PC-9 (cell line): ENCODE measurements around the gene MAFF. TPM values are rescaled to one million over a fixed set of nuclear protein-coding genes. Genes with fewer than 3 reads are reported as not detected.

Experiments
- BruUV-seq: library from RNA; stranded (reverse); fragments of 400-500 nt; replicated peaks from 2 replicates; lab custom pipeline; 2021; lab: Mats Ljungman, UMichigan
- CTCF ChIA-PET: fragments of 300-600 bp; sonication (Branson Sonifier 250); formaldehyde crosslinking; loops from one replicate; lab custom pipeline; 2022; ENCODE audit warnings: antibody characterized with exemption; lab: Charles Lee
- POLR2A ChIA-PET: fragments of 300-600 bp; sonication (Branson Sonifier 250); formaldehyde crosslinking; loops from one replicate; lab custom pipeline; 2022; ENCODE audit warnings: antibody characterized with exemption; ENCODE audit not compliant: unreplicated experiment; lab: Charles Lee
- DNase-seq, 2 experiments: peaks; one replicate each; pipeline versions ENCODE4 v3.0.0 to v3.0.0-alpha.2; 2015 to 2022; ENCODE audit warnings: mixed read lengths in 1 of 2
- H2AFZ ChIP-seq: fragments of 200-600 bp; sonication (generic); 2 replicates; pipeline ENCODE4 v1.8.1; 2017; ENCODE audit warnings: antibody characterized with exemption
- H3F3A ChIP-seq: fragments of 200-600 bp; sonication (generic); 2 replicates; pipeline ENCODE4 v1.8.1; 2017; ENCODE audit warnings: antibody characterized with exemption, mild to moderate bottlenecking, low read depth; ENCODE audit not compliant: insufficient read depth
- H3K27ac ChIP-seq: fragments of 200-600 bp; sonication (generic); 2 replicates; pipeline ENCODE4 v1.6.1; 2016; ENCODE audit warnings: mixed run types
- H3K27me3 ChIP-seq: fragments of 200-600 bp; sonication (generic); 2 replicates; pipeline ENCODE4 v1.6.1; 2016; ENCODE audit warnings: low read depth, mixed run types; ENCODE audit not compliant: insufficient read depth
- H3K36me3 ChIP-seq: fragments of 200-600 bp; sonication (generic); 2 replicates; pipeline ENCODE4 v1.6.1; 2016; ENCODE audit warnings: low read depth, mixed run types
- H3K4me1 ChIP-seq: fragments of 200-600 bp; sonication (generic); replicated peaks from 2 replicates; pipeline ENCODE4 v1.6.1; 2016; ENCODE audit warnings: mixed run types; ENCODE audit not compliant: insufficient read depth
- H3K4me2 ChIP-seq: fragments of 200-600 bp; sonication (generic); 2 replicates; pipeline ENCODE4 v1.6.1; 2017; ENCODE audit warnings: mixed run types
- H3K4me3 ChIP-seq: fragments of 200-600 bp; sonication (generic); 2 replicates; pipeline ENCODE4 v1.6.1; 2016; ENCODE audit warnings: mixed run types
- H3K79me2 ChIP-seq: fragments of 200-600 bp; sonication (generic); 2 replicates; pipeline ENCODE4 v1.6.1; 2017; ENCODE audit warnings: low read depth, mixed run types
- H3K9me2 ChIP-seq: fragments of 200-600 bp; sonication (generic); 2 replicates; pipeline ENCODE4 v1.8.1; 2017; ENCODE audit warnings: mild to moderate bottlenecking; ENCODE audit not compliant: insufficient read depth
- H3K9me3 ChIP-seq: fragments of 200-600 bp; sonication (generic); 2 replicates; pipeline ENCODE4 v1.8.1; 2016; ENCODE audit warnings: low read depth; ENCODE audit not compliant: insufficient read depth
- H4K20me1 ChIP-seq: fragments of 200-600 bp; sonication (generic); 2 replicates; pipeline ENCODE4 v1.8.1; 2017; ENCODE audit not compliant: insufficient read depth
- EZH2 ChIP-seq: fragments of 200-600 bp; sonication (generic); IDR thresholded peaks from 2 replicates; pipeline ENCODE4 v1.8.0; 2017; ENCODE audit warnings: antibody characterized with exemption, low read depth
- intact Hi-C: fragments of 100-400 bp; cut with micrococcal nuclease; formaldehyde crosslinking; loops from one replicate; pipeline ENCODE4 v1.10.0; 2022; ENCODE audit not compliant: unreplicated experiment
- total RNA-seq: library from RNA; stranded (reverse); gene quantifications from 2 replicates; pipeline ENCODE4 v1.2.3, GENCODE V29; 2021
- TF ChIP-seq, protein P1 (sequence below): fragments of 200-600 bp; sonication (generic); conservative IDR thresholded peaks from 2 replicates; pipeline ENCODE4 v1.6.1; 2017; ENCODE audit warnings: mixed run types, antibody characterized with exemption, mild to moderate bottlenecking, moderate library complexity

MAFF gene
- total RNA-seq, 1 experiment from 2014 or later, result 27.9 TPM

DNA sequence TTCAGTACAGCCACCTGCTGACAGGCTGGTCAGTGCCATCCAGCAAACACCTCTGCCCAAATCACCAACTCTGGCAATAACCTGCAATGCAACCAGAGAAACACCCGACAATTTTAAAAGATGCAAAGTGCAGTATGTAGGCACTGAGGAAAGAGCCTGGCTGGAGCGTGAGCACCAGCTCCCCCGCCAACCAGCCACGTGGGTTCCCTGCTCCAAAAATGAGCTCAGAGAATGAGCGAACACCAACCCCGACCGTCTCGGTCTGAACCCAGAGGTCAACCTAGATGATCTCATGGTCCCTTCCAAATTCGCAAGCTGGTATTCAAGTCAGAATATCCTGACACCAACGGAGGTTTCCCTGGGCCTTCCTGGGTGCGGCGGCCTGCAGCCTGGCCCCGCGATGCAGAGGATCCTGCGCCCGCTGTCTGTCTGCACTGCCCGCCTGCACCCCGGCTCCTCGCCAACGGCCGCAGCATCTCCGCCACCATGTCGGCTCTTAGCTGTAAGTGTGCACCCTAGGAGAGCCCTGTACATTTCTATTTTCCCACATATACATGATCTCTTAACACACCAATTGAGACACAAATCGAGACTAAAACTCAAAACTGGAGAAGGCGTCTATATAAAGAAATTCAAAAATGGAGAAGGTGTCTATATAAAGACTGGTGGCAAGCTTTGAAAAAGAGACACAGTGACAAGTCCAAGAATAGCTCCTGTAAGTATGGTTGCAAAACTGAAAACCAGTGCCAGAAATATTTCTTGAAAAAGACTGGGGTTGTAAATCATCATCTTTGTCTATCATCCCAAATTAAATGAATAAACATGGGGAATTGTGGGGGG is 48.2 kb downstream of the MAFF start:
- Histone ChIP-seq H3K4me2 (no peak overlapping the region), H3K9me2 (no peaks in the 10 kb centered on the region), H3K4me1 (no peaks in the 10 kb centered on the region), H3F3A (peaks cover 5% of the 10 kb centered on the region; the same call in 1 of the 2 replicates), H3K4me3 (no peak overlapping the region), H3K9me3 (no peaks in the 10 kb centered on the region), H4K20me1 (peaks cover 54% of the 10 kb centered on the region), H3K79me2 (peaks cover 71% of the 10 kb centered on the region), H3K36me3 (peaks cover 43% of the 10 kb centered on the region; the same call in 1 of the 2 replicates), H2AFZ (no peak overlapping the region), H3K27ac (no peak overlapping the region), H3K27me3 (no peaks in the 10 kb centered on the region)
- intact Hi-C loops, result no loop called here
- no peak for DNase-seq
- ChIA-PET CTCF (interaction anchor here (0.5 to 0.7 kb wide), 3 partner anchors 11 to 235 kb away, joined by 3 read pairs; no protein-coding TSS in a partner anchor), POLR2A (no interaction called here)
- BruUV-seq, result no TSS peak
- TF ChIP-seq, protein P1, sequence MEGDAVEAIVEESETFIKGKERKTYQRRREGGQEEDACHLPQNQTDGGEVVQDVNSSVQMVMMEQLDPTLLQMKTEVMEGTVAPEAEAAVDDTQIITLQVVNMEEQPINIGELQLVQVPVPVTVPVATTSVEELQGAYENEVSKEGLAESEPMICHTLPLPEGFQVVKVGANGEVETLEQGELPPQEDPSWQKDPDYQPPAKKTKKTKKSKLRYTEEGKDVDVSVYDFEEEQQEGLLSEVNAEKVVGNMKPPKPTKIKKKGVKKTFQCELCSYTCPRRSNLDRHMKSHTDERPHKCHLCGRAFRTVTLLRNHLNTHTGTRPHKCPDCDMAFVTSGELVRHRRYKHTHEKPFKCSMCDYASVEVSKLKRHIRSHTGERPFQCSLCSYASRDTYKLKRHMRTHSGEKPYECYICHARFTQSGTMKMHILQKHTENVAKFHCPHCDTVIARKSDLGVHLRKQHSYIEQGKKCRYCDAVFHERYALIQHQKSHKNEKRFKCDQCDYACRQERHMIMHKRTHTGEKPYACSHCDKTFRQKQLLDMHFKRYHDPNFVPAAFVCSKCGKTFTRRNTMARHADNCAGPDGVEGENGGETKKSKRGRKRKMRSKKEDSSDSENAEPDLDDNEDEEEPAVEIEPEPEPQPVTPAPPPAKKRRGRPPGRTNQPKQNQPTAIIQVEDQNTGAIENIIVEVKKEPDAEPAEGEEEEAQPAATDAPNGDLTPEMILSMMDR, result no peak
- no peak for TF ChIP-seq EZH2

DNA sequence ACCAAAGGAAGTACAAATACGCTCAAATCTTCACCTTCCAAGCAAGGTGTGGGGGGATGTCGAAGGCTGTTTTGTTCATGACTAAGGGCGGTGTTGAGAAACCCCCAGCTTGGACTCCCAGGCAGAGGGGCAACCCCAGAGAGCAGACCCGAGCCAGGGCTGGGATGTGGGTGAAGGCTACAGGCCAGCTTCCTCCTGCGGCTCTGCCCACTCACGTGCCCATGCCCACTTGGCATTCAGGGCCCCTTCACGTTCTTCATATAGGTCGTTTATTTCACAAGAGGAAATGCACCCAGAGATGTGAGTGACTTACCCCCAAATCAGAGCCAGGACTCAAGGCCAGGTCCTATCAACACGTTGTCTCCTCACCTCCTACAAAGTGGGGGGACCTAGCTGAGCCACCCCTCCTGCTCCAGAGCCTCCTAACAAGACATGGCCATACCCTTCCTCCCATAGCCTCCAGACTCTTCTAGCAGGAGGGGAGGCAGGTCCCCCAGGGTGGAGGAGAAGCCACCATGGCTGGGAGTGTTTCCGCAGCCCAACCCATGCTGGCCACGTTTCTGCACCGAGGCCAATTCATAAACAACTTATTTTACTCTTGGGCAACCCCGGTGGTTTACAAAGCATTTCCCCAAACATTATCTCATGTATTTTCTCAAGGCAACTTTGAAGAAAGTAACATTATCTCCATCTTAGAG is 49.0 kb downstream of the MAFF start:
- H3K4me2 ChIP-seq, result no peak overlapping the region
- H3K4me3 ChIP-seq, result no peak overlapping the region
- no peak overlapping the region for H2AFZ ChIP-seq
- intact Hi-C loops, result no loop called here
- H3K27me3 ChIP-seq, result no peaks in the 10 kb centered on the region
- ChIA-PET CTCF (interaction anchor here (0.5 kb wide), 1 partner anchor 99 kb away, joined by 3 read pairs; no protein-coding TSS in a partner anchor), POLR2A (no interaction called here)
- no TSS peak for BruUV-seq
- H3K27ac ChIP-seq, result no peak overlapping the region
- TF ChIP-seq EZH2, result no peak
- TF ChIP-seq, protein P1, result no peak
- no peaks in the 10 kb centered on the region for H3K4me1 ChIP-seq
- H3K79me2 ChIP-seq, result peaks cover 79% of the 10 kb centered on the region
- H4K20me1 ChIP-seq, result peaks cover 61% of the 10 kb centered on the region
- H3K9me3 ChIP-seq, result no peaks in the 10 kb centered on the region
- no peaks in the 10 kb centered on the region for H3K9me2 ChIP-seq
- peaks cover 5% of the 10 kb centered on the region; the same call in 1 of the 2 replicates for H3F3A ChIP-seq
- DNase-seq, result no peak
- H3K36me3 ChIP-seq, result peaks cover 46% of the 10 kb centered on the region; the same call in 1 of the 2 replicates

DNA sequence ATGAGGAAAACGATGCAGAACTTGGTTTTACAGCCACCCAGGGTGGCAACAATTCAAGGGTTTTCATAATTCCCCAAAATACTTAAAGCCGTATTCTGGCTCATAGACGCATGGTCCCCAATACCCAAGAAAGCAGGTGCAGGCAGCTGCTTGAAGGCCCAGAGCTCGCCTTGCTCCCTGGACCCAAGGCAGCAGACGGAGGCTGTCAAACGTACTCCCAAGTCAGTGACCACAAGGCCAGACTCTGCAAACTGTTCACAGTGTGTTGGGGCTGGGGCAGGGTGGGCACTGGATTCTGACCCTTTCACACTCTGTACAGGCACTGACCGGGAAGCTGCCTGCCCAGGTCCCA is 49.5 kb downstream of the MAFF start:
- Histone ChIP-seq H3K4me1 (no peaks in the 10 kb centered on the region), H2AFZ (no peak overlapping the region), H3K79me2 (peaks cover 84% of the 10 kb centered on the region), H3K9me2 (no peaks in the 10 kb centered on the region), H3K36me3 (peaks cover 48% of the 10 kb centered on the region; the same call in 1 of the 2 replicates), H3K27ac (no peak overlapping the region), H3F3A (peaks cover 5% of the 10 kb centered on the region; the same call in 1 of the 2 replicates), H3K4me2 (no peak overlapping the region), H3K9me3 (no peaks in the 10 kb centered on the region), H3K27me3 (no peaks in the 10 kb centered on the region), H4K20me1 (peaks cover 62% of the 10 kb centered on the region), H3K4me3 (no peak overlapping the region)
- intact Hi-C loops, result no loop called here
- TF ChIP-seq, protein P1, result no peak
- TF ChIP-seq EZH2, result no peak
- DNase-seq, result no peak
- ChIA-PET CTCF (no interaction called here), POLR2A (no interaction called here)
- no TSS peak for BruUV-seq
